Measurements from ENCODE around the gene DCHS2.

DCHS2 gene

DNA sequence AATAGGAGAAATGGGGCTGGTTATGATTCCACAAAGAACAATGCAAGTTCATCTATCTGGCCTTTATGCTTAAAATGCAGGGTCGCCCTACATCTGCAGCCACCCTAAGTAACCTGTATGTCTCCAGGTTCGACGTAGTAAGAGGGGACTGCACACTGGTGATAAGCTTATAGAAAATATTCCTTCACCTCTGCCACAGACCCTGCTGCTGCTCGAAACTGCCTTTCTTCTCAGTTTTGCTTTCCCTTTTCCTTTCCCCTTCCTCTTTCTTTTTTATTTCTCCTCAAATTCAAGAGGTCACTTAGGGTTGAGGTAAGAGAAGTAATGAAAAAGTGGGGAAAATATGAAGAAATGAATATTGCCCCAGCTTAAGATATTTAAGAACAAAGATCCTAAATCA is 123.5 kb downstream of the DCHS2 start:
- in situ Hi-C loops (cut with MboI; ENCODE audit: low pct_unique_long_range_greater_than_20kb, low sequenced_read_pairs, unreplicated experiment): no loop called here
- TF ChIP-seq, protein P1, sequence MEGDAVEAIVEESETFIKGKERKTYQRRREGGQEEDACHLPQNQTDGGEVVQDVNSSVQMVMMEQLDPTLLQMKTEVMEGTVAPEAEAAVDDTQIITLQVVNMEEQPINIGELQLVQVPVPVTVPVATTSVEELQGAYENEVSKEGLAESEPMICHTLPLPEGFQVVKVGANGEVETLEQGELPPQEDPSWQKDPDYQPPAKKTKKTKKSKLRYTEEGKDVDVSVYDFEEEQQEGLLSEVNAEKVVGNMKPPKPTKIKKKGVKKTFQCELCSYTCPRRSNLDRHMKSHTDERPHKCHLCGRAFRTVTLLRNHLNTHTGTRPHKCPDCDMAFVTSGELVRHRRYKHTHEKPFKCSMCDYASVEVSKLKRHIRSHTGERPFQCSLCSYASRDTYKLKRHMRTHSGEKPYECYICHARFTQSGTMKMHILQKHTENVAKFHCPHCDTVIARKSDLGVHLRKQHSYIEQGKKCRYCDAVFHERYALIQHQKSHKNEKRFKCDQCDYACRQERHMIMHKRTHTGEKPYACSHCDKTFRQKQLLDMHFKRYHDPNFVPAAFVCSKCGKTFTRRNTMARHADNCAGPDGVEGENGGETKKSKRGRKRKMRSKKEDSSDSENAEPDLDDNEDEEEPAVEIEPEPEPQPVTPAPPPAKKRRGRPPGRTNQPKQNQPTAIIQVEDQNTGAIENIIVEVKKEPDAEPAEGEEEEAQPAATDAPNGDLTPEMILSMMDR (IDR thresholded peaks at IDR 0.05; ENCODE audit: extremely low read depth, insufficient read depth, missing control alignments): no peak
- DNase-seq (ENCODE audit: low spot score): no peak

GRCh38 chr4:154367659-154368058 is 123.9 kb downstream of the DCHS2 start:
- in situ Hi-C loops (cut with MboI; ENCODE audit: low pct_unique_long_range_greater_than_20kb, low sequenced_read_pairs, unreplicated experiment): no loop called here
- no peak for DNase-seq (ENCODE audit: low spot score)
- TF ChIP-seq, protein P1 (IDR thresholded peaks at IDR 0.05; ENCODE audit: extremely low read depth, insufficient read depth, missing control alignments): no peak

- TF ChIP-seq, protein P1 (IDR thresholded peaks at IDR 0.05; ENCODE audit: extremely low read depth, insufficient read depth, missing control alignments): no peak
- DNase-seq (ENCODE audit: low spot score): no peak
- in situ Hi-C loops (cut with MboI; ENCODE audit: low pct_unique_long_range_greater_than_20kb, low sequenced_read_pairs, unreplicated experiment): no loop called here
Measured at GRCh38 chr4:154366956-154367355, 124.6 kb downstream of the DCHS2 start.

GRCh38 chr4:154364066-154364845 is 127.3 kb downstream of the DCHS2 start:
- no peak for DNase-seq (ENCODE audit: low spot score)
- in situ Hi-C loops (cut with MboI; ENCODE audit: low pct_unique_long_range_greater_than_20kb, low sequenced_read_pairs, unreplicated experiment): no loop called here
- TF ChIP-seq, protein P1 (IDR thresholded peaks at IDR 0.05; ENCODE audit: extremely low read depth, insufficient read depth, missing control alignments): no peak

DNA sequence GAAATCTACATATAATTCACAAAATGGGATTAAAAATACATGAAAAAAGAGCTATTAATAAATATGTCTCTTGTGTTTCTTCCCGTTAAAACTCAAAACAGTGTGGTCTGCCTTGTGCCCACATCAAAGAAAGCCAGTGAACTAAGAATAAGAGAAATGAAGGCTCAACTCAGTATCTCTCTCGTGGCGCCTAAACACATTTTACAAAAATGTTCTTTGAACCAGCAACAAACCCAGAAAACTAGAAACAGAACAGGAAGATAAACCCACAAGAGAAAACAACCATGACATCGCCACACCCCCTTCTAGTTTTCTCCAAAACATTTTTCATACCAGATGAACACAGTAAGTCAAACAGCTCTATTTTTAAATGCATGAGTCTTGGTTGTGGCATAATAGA is 130.1 kb downstream of the DCHS2 start:
- no peak for DNase-seq (ENCODE audit: low spot score)
- in situ Hi-C loops (cut with MboI; ENCODE audit: low pct_unique_long_range_greater_than_20kb, low sequenced_read_pairs, unreplicated experiment): no loop called here
- TF ChIP-seq, protein P1 (IDR thresholded peaks at IDR 0.05; ENCODE audit: extremely low read depth, insufficient read depth, missing control alignments): no peak

DNA sequence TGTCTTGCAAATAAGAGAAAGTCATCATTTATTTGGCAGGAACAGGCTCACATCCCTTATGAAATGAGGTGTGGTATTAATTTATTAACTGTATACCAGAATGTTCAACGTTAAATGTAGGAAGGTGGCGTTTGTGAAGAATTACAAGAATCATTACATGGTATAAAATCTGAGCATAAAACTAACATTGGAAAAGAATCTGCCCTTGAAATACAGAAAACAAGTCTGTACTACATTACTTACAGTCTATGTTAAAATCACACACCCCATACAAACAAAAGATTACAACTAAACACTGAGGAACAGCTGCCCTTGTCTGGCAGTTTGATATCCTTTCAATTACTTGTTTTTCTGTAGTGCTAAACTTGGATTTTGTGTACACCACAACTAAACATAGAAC is 131.1 kb downstream of the DCHS2 start:
- TF ChIP-seq, protein P1 (IDR thresholded peaks at IDR 0.05; ENCODE audit: extremely low read depth, insufficient read depth, missing control alignments): no peak

More for the DNA sequence above, 131.1 kb downstream of the DCHS2 start:
- DNase-seq (ENCODE audit: low spot score): no peak
- in situ Hi-C loops (cut with MboI; ENCODE audit: low pct_unique_long_range_greater_than_20kb, low sequenced_read_pairs, unreplicated experiment): no loop called here
